Caki2 (cell line): ENCODE data around the gene HAUS2. TPM values are rescaled to one million over a fixed set of nuclear protein-coding genes. Genes with fewer than 3 reads are reported as not detected.
"Not testable (repeated sequence)": the region's sequence is repeated elsewhere in the genome, so short reads cannot be mapped to it uniquely, and the experiment has no call there.

Source experiments
- DNase-seq: peaks from one replicate; pipeline ENCODE4 v3.0.0-alpha.2; 2015; ENCODE audit warnings: low read depth
- in situ Hi-C: cut with HindIII; loops from 2 replicates; pipeline ENCODE4 v1.10.0; 2016; ENCODE audit warnings: low sequenced_read_pairs, low pct_unique_long_range_greater_than_20kb, mixed read lengths
- total RNA-seq: library from RNA; depleted of rRNA; stranded (reverse); fragments of >200 nt; shearing (Covaris generic); gene quantifications from 2 replicates; pipeline ENCODE4 v1.2.3, GENCODE V29; 2014; ENCODE audit warnings: low replicate concordance; rRNA removed

HAUS2 gene
- total RNA-seq, 1 experiment from 2014 or later, result 26.2 TPM

- in situ Hi-C loops, DNase-seq: not testable (repeated sequence)
These were observed 52.7 kb downstream of the HAUS2 start for GRCh38 chr15:42601316-42601715.

GRCh38 chr15:42602501-42602900 is 53.9 kb downstream of the HAUS2 start:
- DNase-seq, result no peak
- in situ Hi-C loops, result no loop called here

- in situ Hi-C loops, result no loop called here
- no peak for DNase-seq
These were observed 55.3 kb downstream of the HAUS2 start for GRCh38 chr15:42603978-42604377.

- DNase-seq, result no peak
- in situ Hi-C loops, result no loop called here
These were observed 56.5 kb downstream of the HAUS2 start for GRCh38 chr15:42604894-42605744.

- in situ Hi-C loops, result no loop called here
- no peak for DNase-seq
These were observed 57.2 kb downstream of the HAUS2 start for GRCh38 chr15:42605796-42606195.

- no peak for DNase-seq
- in situ Hi-C loops, result no loop called here
These were observed 59.5 kb downstream of the HAUS2 start for GRCh38 chr15:42608110-42608531.

GRCh38 chr15:42608752-42609488 is 60.3 kb downstream of the HAUS2 start:
- in situ Hi-C loops, result no loop called here
- DNase-seq, result no peak

- in situ Hi-C loops, result no loop called here
These were observed 62.9 kb downstream of the HAUS2 start for GRCh38 chr15:42611532-42611931.

GRCh38 chr15:42612367-42612912 is 63.8 kb downstream of the HAUS2 start:
- no peak for DNase-seq
- in situ Hi-C loops, result no loop called here

More at GRCh38 chr15:42611532-42611931, 62.9 kb downstream of the HAUS2 start:
- no peak for DNase-seq

GRCh38 chr15:42616107-42616506 is 67.5 kb downstream of the HAUS2 start:
- no peak for DNase-seq
- in situ Hi-C loops, result no loop called here

Other genes with a start within 250 kb of the HAUS2 start
- 0.17 TPM in 1 of 2 replicates, not detected in the other for gene CAPN3, start 189.3 kb upstream of the HAUS2 start, total RNA-seq
- 7.8 and 27.4 TPM in 2 replicates for gene ZNF106, start 57.7 kb upstream of the HAUS2 start, total RNA-seq
- 39.7 and 48.0 TPM in 2 replicates for gene SNAP23, start 53.2 kb upstream of the HAUS2 start, total RNA-seq
- 9.3 and 22.5 TPM in 2 replicates for gene LRRC57, start within 50 bp of the HAUS2 start, total RNA-seq
- 0.29 and 0.41 TPM in 2 replicates for gene STARD9, start 26.8 kb downstream of the HAUS2 start, total RNA-seq
- 10.8 and 12.1 TPM in 2 replicates for gene CDAN1, start 188.3 kb downstream of the HAUS2 start, total RNA-seq